ENCODE results near the gene LPGAT1.

- no peak for TF ChIP-seq CTCF (IDR thresholded peaks at IDR 0.05)
- no peak for TF ChIP-seq POLR2A (IDR thresholded peaks at IDR 0.05)
Measured at GRCh38 chr1:211870156-211870555, 39.6 kb upstream of the LPGAT1 start.

All from heart left ventricle (tissue), 13 donors.